H9 (cell line): Measurements from ENCODE around the gene MAST4. TPM values are rescaled to one million over a fixed set of nuclear protein-coding genes. Genes with fewer than 3 reads are reported as not detected.

Experiments
- DNase-seq: peaks from one replicate; pipeline ENCODE4 v3.0.0-alpha.2; 2017
- H2AFZ ChIP-seq: one replicate; pipeline ENCODE4 v1.6.1; 2013; ENCODE audit warnings: mild to moderate bottlenecking, low read length, control low read depth, moderate library complexity
- H2AK5ac ChIP-seq: 2 replicates; pipeline ENCODE4 v1.6.1; 2013; ENCODE audit warnings: low read length, control low read depth, mixed read lengths; ENCODE audit not compliant: insufficient read length
- H2BK120ac ChIP-seq: one replicate; pipeline ENCODE4 v1.6.1; 2013; ENCODE audit warnings: low read depth, mild to moderate bottlenecking, low read length, control low read depth, inconsistent platforms; ENCODE audit not compliant: poor library complexity, severe bottlenecking
- H2BK12ac ChIP-seq: 2 replicates; pipeline ENCODE4 v1.6.1; 2013; ENCODE audit warnings: low read length, control low read depth, mixed read lengths, low read depth; ENCODE audit not compliant: insufficient read length
- H2BK15ac ChIP-seq: 2 replicates; pipeline ENCODE4 v1.6.1; 2013; ENCODE audit warnings: low read depth, low read length, control low read depth
- H2BK20ac ChIP-seq: one replicate; pipeline ENCODE4 v1.6.1; 2013; ENCODE audit warnings: low read depth, mild to moderate bottlenecking, low read length, control low read depth, inconsistent platforms; ENCODE audit not compliant: poor library complexity, severe bottlenecking
- H2BK5ac ChIP-seq: 2 replicates; pipeline ENCODE4 v1.6.1; 2013; ENCODE audit warnings: low read length, control low read depth, mixed read lengths; ENCODE audit not compliant: insufficient read length
- H3K14ac ChIP-seq: 2 replicates; pipeline ENCODE4 v1.6.1; 2013; ENCODE audit warnings: low read length, control low read depth; ENCODE audit not compliant: insufficient read depth
- H3K18ac ChIP-seq: 2 replicates; pipeline ENCODE4 v1.6.1; 2013; ENCODE audit warnings: low read depth, mild to moderate bottlenecking, mixed read lengths, low read length, control low read depth; ENCODE audit not compliant: insufficient read length
- H3K23ac ChIP-seq: 2 replicates; pipeline ENCODE4 v1.6.1; 2013; ENCODE audit warnings: low read length, control low read depth, mixed read lengths, low read depth; ENCODE audit not compliant: insufficient read length
- H3K23me2 ChIP-seq: 2 replicates; pipeline ENCODE4 v1.6.1; 2013; ENCODE audit warnings: low read depth, mild to moderate bottlenecking, mixed read lengths, low read length, control low read depth; ENCODE audit not compliant: insufficient read length, poor library complexity, severe bottlenecking
- H3K27ac ChIP-seq: 2 replicates; pipeline ENCODE4 v1.5.1; 2013; ENCODE audit warnings: low read length, control low read depth, mixed read lengths, low read depth; ENCODE audit not compliant: insufficient read length
- H3K27me3 ChIP-seq: 2 replicates; pipeline ENCODE4 v1.6.1; 2013; ENCODE audit warnings: low read length, control low read depth, inconsistent platforms; ENCODE audit not compliant: insufficient read depth
- H3K4ac ChIP-seq: 2 replicates; pipeline ENCODE4 v1.6.1; 2013; ENCODE audit warnings: low read depth, mild to moderate bottlenecking, control low read depth, inconsistent platforms, low read length, moderate library complexity
- H3K4me1 ChIP-seq: 2 replicates; pipeline ENCODE4 v1.6.1; 2013; ENCODE audit warnings: low read length, control low read depth, inconsistent platforms; ENCODE audit not compliant: insufficient read depth
- H3K4me2 ChIP-seq: 2 replicates; pipeline ENCODE4 v1.6.1; 2013; ENCODE audit warnings: low read length, control low read depth, mixed read lengths; ENCODE audit not compliant: insufficient read length, insufficient read depth
- H3K56ac ChIP-seq: 2 replicates; pipeline ENCODE4 v1.6.1; 2013; ENCODE audit warnings: low read depth, mild to moderate bottlenecking, mixed read lengths, low read length, control low read depth; ENCODE audit not compliant: insufficient read length
- H3K79me1 ChIP-seq: 2 replicates; pipeline ENCODE4 v1.6.1; 2013; ENCODE audit warnings: low read depth, mild to moderate bottlenecking, moderate library complexity, low read length, control low read depth, inconsistent platforms; ENCODE audit not compliant: insufficient read depth, poor library complexity, severe bottlenecking
- H3K79me2 ChIP-seq: 2 replicates; pipeline ENCODE4 v1.6.1; 2013; ENCODE audit warnings: low read length, control low read depth, inconsistent platforms; ENCODE audit not compliant: insufficient read depth
- H3K9ac ChIP-seq: 2 replicates; pipeline ENCODE4 v1.6.1; 2013; ENCODE audit warnings: low read length, control low read depth, mixed read lengths; ENCODE audit not compliant: insufficient read length; ENCODE audit errors: extremely low read depth
- H3K9me3 ChIP-seq: one replicate; pipeline ENCODE4 v1.6.1; 2013; ENCODE audit warnings: low read depth, low read length, inconsistent platforms; ENCODE audit not compliant: control insufficient read depth
- H3T11ph ChIP-seq: one replicate; pipeline ENCODE4 v1.6.1; 2013; ENCODE audit warnings: mild to moderate bottlenecking, low read length, control low read depth, inconsistent platforms
- H4K20me1 ChIP-seq: one replicate; pipeline ENCODE4 v1.6.1; 2013; ENCODE audit not compliant: control insufficient read depth, insufficient read length, insufficient read depth
- H4K5ac ChIP-seq: 2 replicates; pipeline ENCODE4 v1.6.1; 2013; ENCODE audit warnings: low read depth, mild to moderate bottlenecking, mixed read lengths, low read length, control low read depth; ENCODE audit not compliant: insufficient read length
- H4K8ac ChIP-seq: replicated peaks from 2 replicates; pipeline ENCODE4 v1.6.1; 2013; ENCODE audit warnings: low read length, control low read depth, mixed read lengths, low read depth; ENCODE audit not compliant: insufficient read length
- H4K91ac ChIP-seq: 2 replicates; pipeline ENCODE4 v1.6.1; 2013; ENCODE audit warnings: low read depth, mild to moderate bottlenecking, moderate library complexity, mixed read lengths, low read length, control low read depth; ENCODE audit not compliant: insufficient read length
- H3K27ac Mint-ChIP-seq, 3 experiments: 2 replicates in 2 of 3; 3 replicates in 1 of 3; pipeline ENCODE4 v1.8.0; 2020 to 2021; ENCODE audit warnings: mixed read lengths in 3 of 3, mild to moderate bottlenecking in 1 of 3, moderate library complexity in 1 of 3
- H3K27me3 Mint-ChIP-seq: 2 replicates; pipeline ENCODE4 v1.8.0; 2021; ENCODE audit warnings: low read depth, mild to moderate bottlenecking, moderate library complexity, mixed read lengths
- H3K36me3 Mint-ChIP-seq, 3 experiments: 2 replicates in 2 of 3; 3 replicates in 1 of 3; pipeline ENCODE4 v1.8.0; 2020 to 2021; ENCODE audit warnings: low read depth in 3 of 3, mixed read lengths in 3 of 3; ENCODE audit not compliant: insufficient read depth in 1 of 3
- H3K4me1 Mint-ChIP-seq, 2 experiments: 2 replicates each; pipeline ENCODE4 v1.8.0; 2020; ENCODE audit warnings: mixed read lengths in 2 of 2
- H3K4me3 Mint-ChIP-seq, 2 experiments: 2 replicates in 1 of 2; 3 replicates in 1 of 2; pipeline ENCODE4 v1.8.0; 2020 to 2021; ENCODE audit warnings: mild to moderate bottlenecking in 2 of 2, mixed read lengths in 2 of 2, moderate library complexity in 1 of 2
- H3K9me3 Mint-ChIP-seq, 2 experiments: 2 replicates in 1 of 2; 3 replicates in 1 of 2; pipeline ENCODE4 v1.8.0; 2020; ENCODE audit warnings: mild to moderate bottlenecking in 2 of 2, mixed read lengths in 2 of 2, moderate library complexity in 1 of 2
- CTCF ChIP-seq: fragments of 200-600 bp; sonication (generic); conservative IDR thresholded peaks from 3 replicates; pipeline ENCODE4 v1.8.0; 2021; ENCODE audit warnings: antibody characterized with exemption, mild to moderate bottlenecking
- WGBS: extraction: QIAGEN DNeasy Blood & Tissue Kit; methylation state at CpG from one replicate; pipeline ENCODE4 v1.1.7; 2013; ENCODE audit warnings: missing lambda C conversion rate, low lambda C conversion rate, mixed read lengths; ENCODE audit not compliant: insufficient read length; ENCODE audit errors: extremely low coverage; 5-methylcytosine and 5-hydroxymethylcytosine counted together
- total RNA-seq: library from RNA; stranded (reverse); gene quantifications from 2 replicates; pipeline ENCODE4 v1.2.1, GENCODE V29; 2021

MAST4 gene
- total RNA-seq, 1 experiment from 2014 or later: 3.7 TPM

DNA sequence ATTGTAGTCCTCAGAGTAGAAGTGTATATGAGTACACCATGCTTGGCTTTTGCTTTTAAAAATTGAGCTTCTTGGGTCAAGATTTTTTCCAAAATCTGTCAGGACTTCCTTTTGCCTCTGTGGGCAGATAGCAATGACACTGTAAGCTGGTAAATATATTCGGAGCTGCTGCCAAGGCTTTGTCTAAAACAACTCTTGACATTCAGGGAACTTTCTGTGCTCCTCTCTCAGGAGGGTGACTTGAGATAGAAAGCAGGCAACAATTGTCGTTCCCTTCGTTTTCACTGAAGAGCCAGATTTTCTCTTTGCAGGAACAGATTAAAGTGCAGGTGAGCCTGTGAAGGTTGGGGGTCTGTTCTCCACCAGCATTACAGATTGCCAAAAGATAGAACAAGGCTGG, 230.5 kb downstream of the MAST4 start:
- Histone ChIP-seq H3T11ph (no peak overlapping the region), H3K27ac (no peak overlapping the region), H3K4me1 (no peaks in the 10 kb centered on the region; the same call in 1 of the 2 replicates), H3K79me2 (no peaks in the 10 kb centered on the region), H3K18ac (no peak overlapping the region), H3K9me3 (no peaks in the 10 kb centered on the region), H3K9ac (no peak overlapping the region), H2BK120ac (no peak overlapping the region), H3K14ac (no peak overlapping the region), H4K20me1 (no peaks in the 10 kb centered on the region), H2BK15ac (no peak overlapping the region), H3K23ac (no peak overlapping the region), H3K23me2 (peaks cover 12% of the 10 kb centered on the region), H4K5ac (no peak overlapping the region), H4K91ac (no peak overlapping the region), H2BK5ac (no peak overlapping the region), H3K27me3 (no peaks in the 10 kb centered on the region), H2BK12ac (no peak overlapping the region), H2BK20ac (no peak overlapping the region), H3K56ac (no peak overlapping the region), H2AFZ (no peak overlapping the region), H4K8ac (no peak overlapping the region), H3K79me1 (no peaks in the 10 kb centered on the region), H2AK5ac (no peak overlapping the region), H3K4ac (no peak overlapping the region), H3K4me2 (no peak overlapping the region)
- Mint-ChIP-seq H3K4me1 (peaks cover 43 to 46% of the 10 kb centered on the region in 2 experiments), H3K27me3 (peaks cover 9% of the 10 kb centered on the region), H3K9me3 (no peaks in the 10 kb centered on the region), H3K36me3 (no peaks in the 10 kb centered on the region), H3K27ac (peak overlapping the region in 1 of 3 experiments; percentile 84; a peak in 2 of 7 replicates), H3K4me3 (no peak overlapping the region)
- no peak for TF ChIP-seq CTCF
- no peak for DNase-seq
- WGBS: no CpG with 5 or more reads among the region's 3 CpGs
